Measurements from ENCODE around the gene AUTS2.

The AUTS2 gene

DNA sequence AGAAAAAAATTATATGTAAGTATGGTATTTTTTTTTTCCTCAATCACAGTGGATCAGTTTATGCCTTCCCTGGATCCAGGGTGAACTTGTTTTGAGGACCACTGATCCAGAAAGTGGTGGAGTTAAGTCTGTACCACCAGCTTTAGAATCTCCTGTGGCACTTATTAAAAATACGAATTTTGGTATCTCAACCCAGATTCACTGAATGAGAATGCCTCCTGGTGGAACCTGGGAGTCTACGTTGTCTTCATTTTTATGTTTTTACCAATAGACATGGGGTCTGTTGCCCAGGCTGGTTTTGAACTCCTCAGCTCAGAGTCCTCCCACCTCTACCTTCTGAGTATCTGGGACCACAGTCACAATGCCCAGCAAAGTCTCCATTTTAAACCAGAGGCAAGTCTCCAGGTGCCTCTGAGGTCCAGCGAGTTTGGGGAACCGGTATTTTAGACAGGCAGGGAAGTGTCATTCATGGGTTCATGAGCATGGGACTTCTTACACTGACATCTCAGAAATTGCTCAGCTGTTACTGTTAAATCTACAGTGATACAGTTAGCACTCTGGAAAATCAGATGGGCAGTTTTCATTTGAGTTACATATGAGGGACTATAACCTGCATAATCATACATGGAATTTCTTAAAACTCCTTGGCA, 200.9 kb downstream of the AUTS2 start:
- no peak for DNase-seq

DNA sequence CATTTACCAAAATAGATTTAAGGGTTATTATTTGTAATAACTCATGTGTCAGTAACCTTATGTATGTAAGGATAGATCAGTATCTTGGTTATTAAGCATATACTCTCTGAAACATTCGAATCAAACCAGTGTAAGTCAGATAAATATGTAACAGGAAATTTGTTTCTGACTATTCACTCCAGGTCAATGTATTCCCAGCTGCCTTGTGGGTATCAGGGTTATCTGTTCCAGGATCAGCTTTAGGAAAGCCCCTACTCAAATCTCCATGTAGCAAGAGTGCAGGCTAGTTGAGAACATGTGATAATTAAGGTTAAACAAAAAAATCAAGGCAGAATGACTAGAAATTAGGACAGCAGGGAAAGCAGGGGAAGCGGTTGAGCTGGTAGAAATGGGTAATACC, 201.7 kb downstream of the AUTS2 start:
- no peak for DNase-seq

DNA sequence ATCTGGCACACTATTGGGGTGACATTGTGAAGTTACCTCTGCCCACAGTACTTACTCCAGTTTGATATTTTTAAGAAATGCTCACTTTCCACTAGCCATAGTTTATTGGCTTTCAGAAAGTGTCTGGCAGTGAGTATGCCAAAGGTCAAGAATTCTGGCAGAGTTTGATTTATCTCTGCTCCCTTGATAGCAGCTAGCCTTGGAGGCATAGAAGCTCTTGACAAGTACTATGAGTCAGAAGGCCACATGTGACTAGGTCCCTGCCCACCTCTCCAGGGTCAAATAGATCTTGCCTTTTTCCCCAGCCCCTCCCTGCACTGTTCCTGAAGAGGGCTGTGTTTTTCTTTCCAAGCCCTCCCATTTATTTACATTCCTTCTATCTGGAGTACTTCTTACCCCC, 202.2 kb downstream of the AUTS2 start:
- DNase-seq = no peak

DNA sequence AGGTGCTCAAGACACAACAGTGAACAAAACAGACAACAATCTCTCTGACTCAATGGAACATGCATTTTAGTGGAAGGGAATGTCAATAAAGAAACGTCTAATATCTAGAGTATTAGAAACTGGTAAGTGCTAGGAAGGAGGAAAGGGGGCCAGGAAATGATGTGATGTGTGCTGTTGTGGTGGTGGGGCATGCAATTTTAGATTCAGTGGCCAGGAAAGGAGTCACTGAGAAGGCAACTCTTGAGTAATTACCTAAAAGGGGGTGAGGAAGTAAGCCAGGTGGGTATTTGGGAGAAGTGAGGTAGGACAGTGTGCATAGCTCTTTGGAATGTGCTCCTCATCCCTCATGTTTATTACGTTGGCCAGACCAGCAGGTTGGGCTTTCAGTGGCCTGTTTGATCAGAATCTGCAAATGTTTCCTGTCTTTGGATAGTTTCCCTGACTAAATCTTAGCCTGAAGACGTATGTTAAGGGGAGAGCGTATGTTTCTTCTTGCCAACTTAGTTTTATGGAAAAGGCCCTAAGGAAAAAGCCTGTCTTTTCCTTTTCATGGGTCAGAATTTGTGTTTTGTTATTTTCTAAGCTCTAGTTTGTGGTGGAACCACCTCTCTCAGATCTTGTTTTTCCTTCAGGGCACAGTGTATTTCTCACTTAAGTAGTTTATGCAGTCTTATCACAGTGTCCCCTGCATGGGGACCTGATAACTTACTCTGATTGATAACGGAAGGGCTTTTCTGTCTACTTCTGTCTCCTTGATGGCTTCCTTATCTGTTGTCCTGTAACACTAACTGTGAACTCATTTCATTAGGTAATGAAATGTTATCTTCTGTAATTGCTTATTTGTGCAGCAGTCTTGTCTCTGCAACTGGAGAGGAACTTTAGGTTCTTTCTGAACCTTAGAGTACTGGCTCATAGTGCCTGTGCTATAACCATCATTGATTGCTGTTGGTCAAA, 203.7 kb downstream of the AUTS2 start:
- no peak for DNase-seq

DNA sequence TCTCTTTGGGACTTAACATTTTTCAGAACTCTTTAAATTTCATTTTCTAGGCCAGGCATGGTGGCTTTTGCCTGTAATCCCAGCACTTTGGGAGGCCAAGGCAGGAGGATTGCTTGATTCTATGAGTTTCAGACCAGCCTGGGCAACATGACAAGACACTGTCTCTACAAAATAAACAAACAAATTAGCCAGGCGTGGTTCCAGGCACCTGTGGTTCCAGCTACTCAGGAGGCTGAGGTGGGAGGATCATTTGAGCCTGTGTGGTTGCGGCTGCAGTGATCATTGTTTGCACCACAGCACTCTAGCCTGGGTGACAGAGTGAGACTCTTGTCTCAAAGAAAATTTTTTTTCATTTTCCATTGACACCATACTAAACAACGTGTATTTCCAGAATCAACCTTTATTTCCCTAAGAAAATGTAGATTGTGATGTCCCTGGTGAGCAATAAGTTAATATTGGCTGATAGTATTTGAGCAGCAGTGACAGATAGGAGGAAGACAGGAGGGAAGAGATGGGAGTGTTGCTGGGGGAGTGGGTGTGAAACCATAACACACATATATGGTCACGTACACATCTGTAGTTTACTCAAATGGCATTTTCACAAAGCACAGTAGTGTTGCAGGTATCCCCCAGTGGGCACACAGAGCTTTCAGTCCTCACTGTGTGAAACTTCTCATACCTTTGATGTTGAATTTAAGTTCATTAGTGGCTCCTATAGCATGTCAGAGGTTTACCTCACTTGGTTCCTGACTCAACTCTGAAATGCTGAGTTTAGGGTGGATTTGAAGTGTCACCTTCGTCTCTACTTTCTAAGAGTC, 205.6 kb downstream of the AUTS2 start:
- DNase-seq = no peak

DNA sequence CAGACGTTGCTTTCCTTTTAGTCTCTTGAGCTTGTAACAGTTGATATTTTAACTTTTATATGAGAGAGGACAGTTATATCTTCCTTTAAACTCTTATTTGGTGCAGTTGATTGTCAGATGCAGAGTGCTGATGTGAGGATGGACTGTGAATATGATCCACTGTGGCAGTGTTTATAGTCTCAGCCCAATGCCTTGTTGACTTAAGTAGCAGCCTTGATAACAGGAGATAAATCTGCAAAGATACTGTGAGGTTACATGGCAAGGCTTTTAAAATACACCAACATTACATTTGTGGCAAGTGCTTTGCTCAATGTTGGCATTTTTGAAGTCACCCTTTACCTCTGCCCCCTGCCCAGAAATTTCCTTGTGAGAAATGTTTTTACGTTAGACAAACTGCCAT, 206.7 kb downstream of the AUTS2 start:
- DNase-seq = no peak

DNA sequence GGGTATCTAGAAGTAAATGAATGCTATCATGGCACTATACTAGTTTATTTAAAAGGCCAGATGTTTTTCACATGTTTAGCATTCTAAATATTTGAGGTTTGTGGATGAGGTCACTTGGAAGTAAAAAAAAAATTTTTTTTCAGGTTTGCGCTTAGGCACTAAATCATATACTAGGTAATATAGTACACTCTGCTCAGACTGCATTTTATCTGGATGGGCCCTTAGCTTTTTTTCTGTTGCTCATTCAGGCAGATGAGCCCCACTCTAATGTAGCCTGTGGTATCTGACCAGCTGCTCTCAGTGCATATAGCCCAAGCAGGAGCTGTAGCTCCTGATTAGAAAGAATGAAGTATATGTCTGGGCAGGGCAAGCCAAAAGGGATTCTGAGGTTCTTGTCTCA, 210.1 kb downstream of the AUTS2 start:
- DNase-seq = no peak

DNA sequence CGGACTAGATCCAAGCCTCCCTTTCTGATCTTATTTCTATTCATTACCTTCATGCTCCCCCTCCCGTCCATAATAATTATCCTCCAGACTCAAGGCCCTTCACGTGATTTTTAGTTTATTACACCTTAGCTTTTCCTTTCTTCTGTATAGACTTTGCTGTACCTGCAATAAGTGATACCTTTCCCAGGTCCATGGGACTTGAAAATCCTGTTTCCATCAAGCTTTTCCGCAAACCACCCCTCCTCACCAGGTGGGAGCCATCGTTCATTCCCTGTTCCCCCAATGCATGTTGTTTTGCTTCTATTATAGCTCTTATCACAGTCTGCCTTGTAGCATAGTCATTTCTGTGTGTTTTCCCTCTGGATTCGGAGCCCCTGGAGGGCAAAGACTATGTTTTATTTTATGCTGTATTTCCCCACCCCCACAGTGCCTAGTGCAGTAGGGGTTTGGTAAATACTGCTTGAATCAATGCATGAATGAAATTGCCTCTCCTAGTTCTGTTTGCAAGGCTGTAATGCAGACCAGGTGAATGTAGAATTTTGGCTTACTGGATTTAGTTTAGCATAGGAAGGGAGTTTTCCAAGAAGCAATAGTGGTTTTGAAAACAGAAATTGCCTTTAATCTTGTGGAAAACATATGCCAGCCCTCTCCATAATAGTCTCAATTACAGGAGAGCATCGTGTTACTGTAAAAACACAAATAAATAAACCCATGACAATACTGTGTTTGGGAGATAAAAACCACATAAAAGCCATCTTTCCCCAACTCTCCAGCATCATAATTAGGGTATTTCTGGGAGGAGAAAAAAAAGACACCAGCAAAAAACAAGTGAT, 213.4 kb downstream of the AUTS2 start:
- DNase-seq = no peak

DNA sequence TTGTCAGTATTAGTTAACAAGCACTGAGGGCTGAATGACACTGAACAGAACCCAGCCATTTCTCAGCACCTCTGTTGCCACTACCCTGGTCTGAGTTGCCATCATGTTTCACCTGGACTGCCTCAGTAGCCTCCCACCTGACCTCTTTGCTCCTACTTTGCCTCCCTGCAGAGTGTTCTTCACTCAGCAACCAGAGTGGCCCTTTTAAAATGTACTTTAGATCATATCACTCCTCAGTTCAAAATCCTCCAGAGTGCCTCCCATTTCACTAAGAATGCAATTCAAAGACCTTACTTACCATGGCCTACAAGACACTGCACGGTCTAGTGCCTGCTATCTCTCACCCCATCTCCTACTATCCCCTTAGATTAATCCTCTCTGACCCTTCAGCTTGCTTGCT, 214.5 kb downstream of the AUTS2 start:
- DNase-seq = no peak

DNA sequence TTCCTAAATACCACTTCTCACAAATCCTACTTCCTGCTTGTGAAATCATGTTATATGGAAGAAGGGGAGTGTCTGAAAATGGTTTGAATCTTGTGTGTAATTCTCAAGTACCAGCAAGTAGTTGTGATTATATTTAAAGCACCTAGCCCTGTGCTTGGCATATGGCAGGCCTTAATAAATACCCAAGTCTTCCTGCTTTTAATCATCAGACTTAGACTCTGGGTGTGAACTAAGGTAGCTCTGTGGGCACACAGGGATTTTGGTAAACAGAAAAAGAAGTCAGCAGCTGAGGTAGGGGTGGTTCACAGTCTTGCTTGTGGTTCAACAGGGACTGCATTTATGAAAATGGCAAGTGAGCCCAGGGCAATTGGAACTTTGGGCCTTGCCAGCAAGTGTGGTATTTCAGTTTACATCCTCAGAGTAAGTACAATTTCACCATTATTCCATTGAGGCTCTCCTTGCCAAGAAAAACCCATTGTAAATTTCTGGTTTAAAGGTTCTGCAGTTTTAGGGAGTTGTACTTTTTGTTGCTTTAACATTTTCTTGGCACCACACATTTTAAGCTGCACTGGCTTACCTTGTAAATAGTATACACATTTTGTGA, 215.5 kb downstream of the AUTS2 start:
- no peak for DNase-seq

DNA sequence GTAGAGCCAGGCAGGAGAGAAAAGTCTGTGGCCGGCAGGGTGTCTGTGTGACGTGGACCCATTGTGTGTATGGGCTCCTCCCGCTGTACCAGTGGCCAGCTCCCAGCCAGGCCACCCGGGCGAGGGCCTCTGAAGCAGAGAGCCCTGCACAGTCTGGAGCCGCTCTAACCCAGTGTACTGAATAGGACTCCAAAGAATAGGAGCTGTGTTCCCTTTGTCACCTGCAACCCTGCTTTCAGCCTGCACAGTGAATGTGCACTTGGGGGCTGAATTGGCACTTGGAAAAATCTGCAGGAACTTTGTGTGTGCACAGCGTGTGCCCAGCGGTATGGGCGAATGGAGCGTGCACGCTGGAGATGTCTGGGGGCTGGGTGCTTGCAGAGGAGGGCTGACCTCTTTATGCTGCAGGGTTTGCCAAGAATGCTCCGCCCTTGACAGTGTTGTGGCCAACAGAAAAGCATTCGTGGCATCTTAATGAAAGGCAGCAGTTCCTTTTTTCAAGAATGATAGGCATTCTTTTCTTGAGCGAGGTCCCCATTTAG, 216.2 kb downstream of the AUTS2 start:
- peak in 1 of 2 experiments; percentile 28 for DNase-seq

DNA sequence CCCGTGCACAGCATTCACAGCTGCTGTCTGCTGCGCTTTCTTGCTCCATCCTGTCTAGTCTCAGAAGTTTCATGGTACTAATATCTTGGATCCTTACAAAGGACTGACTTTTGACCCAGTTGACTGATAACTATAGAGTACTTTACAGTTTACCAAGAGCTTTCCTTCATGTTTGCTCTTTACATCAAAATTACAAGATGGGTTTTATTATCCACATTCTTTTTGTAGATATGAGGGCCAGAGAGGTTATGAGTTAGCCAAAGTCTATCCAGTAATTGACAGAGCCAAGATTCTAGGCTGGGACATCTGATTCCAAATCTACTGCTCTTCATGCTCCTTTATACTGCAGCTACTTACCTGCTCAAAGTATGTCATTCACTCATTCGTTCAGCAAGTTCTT, 218.2 kb downstream of the AUTS2 start:
- no peak for DNase-seq

DNA sequence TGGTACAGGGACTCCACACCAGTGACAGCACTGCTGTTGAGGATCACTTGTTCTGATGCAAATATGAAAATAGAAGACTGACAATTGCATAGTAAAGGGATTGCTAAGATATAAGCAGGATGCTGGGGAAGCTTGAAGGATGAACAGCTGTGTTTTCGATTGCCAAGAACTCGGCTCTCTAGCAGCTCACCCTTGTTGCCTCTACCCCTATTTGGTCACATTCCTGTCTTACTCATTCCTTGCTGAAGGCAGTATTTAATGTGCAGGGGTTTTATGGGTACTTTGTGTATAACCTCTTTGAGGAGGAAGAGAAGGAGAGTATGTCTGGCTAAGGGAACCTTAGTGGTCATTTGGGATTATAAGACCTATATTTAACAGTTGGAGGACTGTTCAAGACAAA, 218.8 kb downstream of the AUTS2 start:
- no peak for DNase-seq

DNA sequence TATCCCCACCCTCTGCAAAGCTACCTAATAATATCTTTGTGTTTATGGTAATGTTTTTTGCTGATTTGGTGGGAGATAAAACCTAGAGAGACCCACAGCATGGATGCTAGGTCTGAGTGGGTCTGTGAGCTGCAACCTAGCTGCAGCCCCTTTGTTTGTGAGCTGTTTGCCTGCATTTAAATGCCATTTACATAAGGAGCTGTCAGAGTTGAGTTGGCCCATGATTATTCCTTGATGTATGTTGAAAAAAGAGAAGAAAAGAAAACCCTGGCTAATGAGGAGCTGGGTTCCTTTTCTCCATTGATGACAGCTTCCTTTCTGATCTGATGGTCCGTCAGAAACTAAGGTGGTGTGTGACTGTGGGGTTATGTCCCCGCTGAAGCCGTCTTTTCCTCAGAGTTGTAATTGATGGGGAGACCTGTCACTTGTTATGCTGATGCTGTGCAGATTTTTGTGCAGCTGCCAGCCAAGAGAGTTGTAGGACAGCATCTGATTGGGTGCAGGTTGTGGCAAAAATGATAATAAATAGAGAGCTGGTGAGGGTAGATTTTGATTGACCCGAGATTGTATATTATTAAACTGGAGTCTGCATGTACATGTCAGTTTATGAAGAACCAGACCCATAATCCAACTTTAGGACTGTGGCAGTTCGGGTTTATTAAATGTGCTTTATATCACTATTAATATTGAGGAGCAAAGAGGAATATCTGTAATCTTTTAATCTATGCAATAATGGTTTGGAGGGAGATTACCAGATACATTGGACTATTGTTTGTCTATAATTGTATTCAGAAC, 219.8 kb downstream of the AUTS2 start:
- no peak for DNase-seq

DNA sequence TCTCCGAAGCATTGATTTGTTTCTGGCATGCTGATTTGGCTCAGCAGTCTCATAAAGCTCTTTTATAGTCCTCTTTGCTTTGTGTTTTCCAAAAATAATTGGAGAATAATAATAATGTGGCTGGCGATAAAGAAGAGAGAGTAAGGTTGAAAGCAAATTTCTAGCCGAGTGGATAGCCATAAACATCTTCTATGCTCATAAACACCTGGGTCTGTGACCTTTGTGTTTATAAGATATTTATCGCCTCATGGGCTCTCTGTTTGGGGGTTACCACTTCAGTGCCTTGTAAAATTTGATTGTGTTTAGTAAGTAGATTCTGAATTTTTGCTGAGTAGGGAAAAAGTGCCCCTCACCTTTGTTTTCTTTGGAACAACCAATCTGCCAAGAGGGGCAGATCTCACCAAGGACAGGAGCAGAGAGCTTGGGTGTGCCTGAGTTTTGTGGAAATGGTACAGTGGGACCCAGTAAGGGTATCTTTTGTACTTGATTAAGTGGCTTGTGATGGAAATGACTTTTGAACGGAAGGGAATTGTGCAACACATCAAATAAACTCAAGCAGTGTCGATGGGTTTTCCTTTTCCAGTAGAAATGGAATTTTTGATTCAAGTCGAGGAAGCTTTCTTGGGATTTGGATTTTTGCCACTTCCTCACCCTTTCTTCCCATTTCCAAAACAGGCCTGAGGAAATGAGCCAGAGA, 220.5 kb downstream of the AUTS2 start:
- DNase-seq = no peak

DNA sequence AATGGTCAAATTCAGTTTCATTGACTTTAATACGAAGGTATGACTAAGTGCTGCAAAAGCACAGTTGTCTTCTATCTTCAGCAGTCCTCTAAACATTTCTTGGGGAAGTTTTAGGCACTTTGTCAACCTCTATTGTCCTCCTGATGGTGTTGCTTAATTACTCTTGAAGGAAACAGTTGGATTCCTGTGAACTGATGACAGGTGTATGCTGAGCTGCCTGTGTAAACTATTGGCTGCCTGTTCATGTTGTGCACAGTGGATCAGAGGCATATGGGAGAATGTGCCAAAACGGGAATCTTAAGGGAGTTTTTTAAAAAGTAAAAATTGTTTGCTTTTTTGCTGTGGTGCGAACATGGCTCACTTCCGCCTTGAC, 221.0 kb downstream of the AUTS2 start:
- DNase-seq = no peak

DNA sequence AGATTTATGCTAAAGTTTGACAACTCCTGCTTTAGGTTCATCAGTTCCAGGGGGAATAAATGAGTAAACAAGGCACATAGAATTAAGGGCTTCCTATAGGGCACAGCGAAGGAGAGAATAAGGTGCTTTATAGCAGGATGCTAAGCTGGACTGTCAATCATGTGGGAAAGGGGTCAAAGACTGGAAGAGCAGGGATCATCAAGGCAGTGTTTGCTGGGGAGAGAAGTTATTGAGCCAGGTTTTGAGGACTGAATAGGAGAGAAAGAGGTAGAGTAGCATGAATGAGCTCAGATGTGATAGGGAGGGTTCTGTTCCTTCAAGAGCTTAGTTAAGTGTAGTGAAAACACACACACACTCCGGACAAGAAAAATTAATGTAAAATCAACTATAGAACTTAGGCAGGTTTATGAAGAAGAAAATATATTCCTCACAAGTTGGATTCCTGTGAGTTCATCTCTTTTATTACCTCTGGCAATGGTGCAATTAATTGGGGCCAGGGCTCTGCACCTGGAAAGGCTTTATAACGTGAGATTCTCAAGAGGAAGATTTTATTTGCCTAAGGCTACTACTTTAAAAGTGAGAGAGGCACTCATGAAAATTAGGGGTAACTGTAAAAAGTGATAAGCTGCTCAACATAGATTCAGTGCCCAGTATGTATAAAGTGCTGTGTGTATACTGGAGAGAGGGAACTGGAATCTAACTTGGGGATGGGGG, 222.4 kb downstream of the AUTS2 start:
- no peak for DNase-seq

DNA sequence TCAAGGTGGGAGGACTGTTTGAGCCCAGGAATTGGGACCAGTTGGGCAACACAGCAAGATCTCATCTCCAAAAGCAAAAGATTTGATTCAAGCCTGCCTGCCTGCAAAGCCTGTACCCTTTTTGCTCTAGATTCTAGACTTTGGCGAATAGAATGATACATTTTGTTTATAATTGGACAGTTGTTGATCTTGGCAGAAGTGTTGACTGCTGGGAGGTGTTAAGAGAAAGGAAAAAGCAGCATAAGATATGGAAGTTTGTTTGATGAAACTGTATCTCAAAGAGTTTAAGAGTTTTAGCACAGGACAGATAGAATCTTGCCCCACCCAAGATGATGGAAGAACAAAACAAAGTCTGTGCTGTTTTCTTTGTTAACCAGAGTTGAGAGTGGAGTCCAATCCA, 224.1 kb downstream of the AUTS2 start:
- no peak for DNase-seq

DNA sequence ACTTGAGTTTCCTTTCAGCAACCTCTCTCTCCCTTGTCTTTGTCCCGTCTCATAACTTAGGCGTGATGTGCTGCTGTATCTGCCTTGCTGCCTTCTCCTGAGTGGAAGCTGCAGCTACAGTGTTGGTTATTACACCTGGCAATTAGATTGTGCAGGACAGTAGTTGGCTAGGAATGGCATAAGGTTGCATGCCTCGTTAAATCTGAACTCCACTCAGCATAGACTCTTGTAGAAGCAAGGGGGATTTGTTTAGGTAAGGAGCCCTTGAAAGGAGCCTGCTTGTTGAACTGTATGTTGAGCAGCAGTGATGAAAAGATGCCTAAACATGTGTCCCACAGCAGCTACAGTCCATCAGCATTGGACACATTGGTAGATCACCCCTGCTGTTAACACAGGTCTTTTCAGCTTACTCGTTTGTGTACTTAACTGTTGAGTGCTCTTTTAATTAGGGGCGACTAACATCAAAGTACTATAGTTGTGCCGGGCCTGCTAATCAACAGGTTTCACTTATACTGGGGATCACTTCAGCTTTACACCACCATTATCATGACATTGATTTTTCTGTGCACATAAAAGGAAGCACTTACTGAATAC, 225.0 kb downstream of the AUTS2 start:
- DNase-seq = no peak
